Tibial nerve (tissue), 4 donors: Measurements from ENCODE around the gene KRT34. TPM values are rescaled to one million over a fixed set of nuclear protein-coding genes. Genes with fewer than 3 reads are reported as not detected.

ENCODE experiments used
- DNase-seq, 2 donors: peaks; one replicate each; pipeline ENCODE4 v3.0.0-alpha.2; 2019; ENCODE audit warnings: low spot score in 2 of 2
- H3K27ac ChIP-seq, 4 donors: fragments of 200-600 bp; sonication (generic) in 3 of 4; one replicate each; pipeline ENCODE4 v1.5.1; 2017 to 2019; ENCODE audit warnings: mild to moderate bottlenecking in 1 of 4
- H3K27me3 ChIP-seq, 2 donors: fragments of 200-600 bp; sonication (generic) in 1 of 2; one replicate each; pipeline versions ENCODE4 v1.5.1 to v1.6.0; 2017 to 2019
- H3K36me3 ChIP-seq, 3 donors: fragments of 200-600 bp; sonication (generic); one replicate each; pipeline ENCODE4 v1.5.1; 2018 to 2019
- H3K4me1 ChIP-seq, 4 donors: fragments of 200-600 bp; sonication (generic) in 3 of 4; one replicate each; pipeline ENCODE4 v1.5.1; 2017 to 2019
- H3K4me3 ChIP-seq, 4 donors: fragments of 200-600 bp; sonication (generic) in 3 of 4; one replicate each; pipeline ENCODE4 v1.5.1; 2017 to 2019; ENCODE audit warnings: mild to moderate bottlenecking in 1 of 4, moderate library complexity in 1 of 4
- H3K9me3 ChIP-seq, 4 donors: fragments of 200-600 bp; sonication (generic) in 3 of 4; one replicate each; pipeline ENCODE4 v1.5.1; 2017 to 2019
- EP300 ChIP-seq, 2 donors: sonication (generic); formaldehyde crosslinking; IDR thresholded peaks; one replicate each; pipeline ENCODE4 v1.6.1; 2017; ENCODE audit warnings: antibody characterized with exemption in 2 of 2, mild to moderate bottlenecking in 1 of 2
- POLR2A ChIP-seq, 2 donors: fragments of 450-650 bp; IDR thresholded peaks; one replicate each; pipeline ENCODE4 v1.6.1; 2017; ENCODE audit warnings: antibody characterized with exemption in 2 of 2, mild to moderate bottlenecking in 2 of 2, moderate library complexity in 2 of 2
- WGBS, 2 donors: methylation state at CpG; one replicate each; pipeline ENCODE4 v1.1.5; 2018; 5-methylcytosine and 5-hydroxymethylcytosine counted together
- total RNA-seq, 4 donors: library from RNA; depleted of rRNA; stranded (reverse); fragments of >200 nt; gene quantifications; one replicate each; pipeline ENCODE4 v1.1.0, GENCODE V29; 2016
- TF ChIP-seq, protein P1 (sequence below), 5 experiments: fragments of 200-600 bp in 3 of 5; fragments of 450-650 bp in 2 of 5; sonication (generic) in 3 of 5; IDR thresholded peaks; one replicate each; pipeline ENCODE4 v1.5.1; 2016 to 2019; ENCODE audit warnings: antibody characterized with exemption in 5 of 5, mild to moderate bottlenecking in 3 of 5, moderate library complexity in 2 of 5

Gene KRT34
- total RNA-seq, 4 donors from 2014 or later, result not detected

DNA sequence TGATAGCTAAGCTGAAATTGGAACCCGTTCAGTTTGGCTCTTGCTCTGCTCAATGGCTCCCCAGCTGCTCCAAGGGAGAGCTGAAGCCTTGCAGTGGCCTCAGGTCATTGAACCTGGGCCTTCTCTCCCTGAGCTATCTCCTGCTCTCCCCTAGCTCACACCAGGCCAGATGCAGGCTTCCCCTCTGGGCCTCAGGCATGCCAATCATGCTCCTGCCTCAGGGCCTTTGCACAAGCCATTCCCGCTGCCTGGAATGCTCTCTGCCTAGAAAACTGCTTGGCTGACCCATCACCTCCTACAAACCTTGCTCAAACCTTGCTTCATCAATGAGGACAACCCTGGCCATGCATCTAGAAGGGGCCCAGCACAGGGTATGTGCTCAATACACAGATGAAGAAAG, 49.9 kb downstream of the KRT34 start:
- Histone ChIP-seq H3K9me3 (no peaks in the 10 kb centered on the region), H3K4me3 (no peak overlapping the region), H3K27ac (no peak overlapping the region), H3K4me1 (no peaks in the 10 kb centered on the region), H3K36me3 (no peaks in the 10 kb centered on the region), H3K27me3 (no peaks in the 10 kb centered on the region)
- 90 to 96% methylated on average over 2 of the region's 2 CpGs for WGBS, 2 donors
- no peak for DNase-seq
- TF ChIP-seq, protein P1, sequence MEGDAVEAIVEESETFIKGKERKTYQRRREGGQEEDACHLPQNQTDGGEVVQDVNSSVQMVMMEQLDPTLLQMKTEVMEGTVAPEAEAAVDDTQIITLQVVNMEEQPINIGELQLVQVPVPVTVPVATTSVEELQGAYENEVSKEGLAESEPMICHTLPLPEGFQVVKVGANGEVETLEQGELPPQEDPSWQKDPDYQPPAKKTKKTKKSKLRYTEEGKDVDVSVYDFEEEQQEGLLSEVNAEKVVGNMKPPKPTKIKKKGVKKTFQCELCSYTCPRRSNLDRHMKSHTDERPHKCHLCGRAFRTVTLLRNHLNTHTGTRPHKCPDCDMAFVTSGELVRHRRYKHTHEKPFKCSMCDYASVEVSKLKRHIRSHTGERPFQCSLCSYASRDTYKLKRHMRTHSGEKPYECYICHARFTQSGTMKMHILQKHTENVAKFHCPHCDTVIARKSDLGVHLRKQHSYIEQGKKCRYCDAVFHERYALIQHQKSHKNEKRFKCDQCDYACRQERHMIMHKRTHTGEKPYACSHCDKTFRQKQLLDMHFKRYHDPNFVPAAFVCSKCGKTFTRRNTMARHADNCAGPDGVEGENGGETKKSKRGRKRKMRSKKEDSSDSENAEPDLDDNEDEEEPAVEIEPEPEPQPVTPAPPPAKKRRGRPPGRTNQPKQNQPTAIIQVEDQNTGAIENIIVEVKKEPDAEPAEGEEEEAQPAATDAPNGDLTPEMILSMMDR (IDR thresholded peaks at IDR 0.05), result no peak
- TF ChIP-seq EP300 (IDR thresholded peaks at IDR 0.05) (no peak), POLR2A (IDR thresholded peaks at IDR 0.05) (no peak)

DNA sequence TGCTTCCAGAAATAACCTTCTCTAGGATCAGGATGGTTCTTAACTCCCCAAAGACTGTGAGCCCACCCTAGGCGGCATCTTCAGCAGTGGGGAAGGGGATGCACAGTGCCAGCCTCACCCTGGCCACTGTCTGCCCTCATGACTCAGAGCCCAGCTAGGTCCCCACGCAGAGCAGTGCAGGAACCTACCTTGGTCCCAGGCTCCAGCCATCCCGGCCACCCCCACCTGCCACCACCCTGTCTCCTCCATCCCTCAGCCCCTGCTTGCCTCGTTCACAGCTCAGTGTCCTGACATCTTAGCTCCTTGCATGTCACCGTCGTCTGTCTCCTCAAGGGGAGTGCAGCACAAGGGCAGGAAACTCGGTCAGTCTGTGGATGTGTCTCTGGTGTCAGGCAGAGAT, 50.5 kb downstream of the KRT34 start:
- DNase-seq, result no peak
- WGBS, 2 donors, result 77 to 85% methylated on average over 7 of the region's 7 CpGs
- Histone ChIP-seq H3K4me3 (no peak overlapping the region), H3K27ac (no peak overlapping the region), H3K27me3 (no peaks in the 10 kb centered on the region), H3K4me1 (no peaks in the 10 kb centered on the region), H3K9me3 (no peaks in the 10 kb centered on the region), H3K36me3 (no peaks in the 10 kb centered on the region)
- TF ChIP-seq POLR2A (IDR thresholded peaks at IDR 0.05) (no peak), EP300 (IDR thresholded peaks at IDR 0.05) (no peak)
- TF ChIP-seq, protein P1 (IDR thresholded peaks at IDR 0.05), result no peak

DNA sequence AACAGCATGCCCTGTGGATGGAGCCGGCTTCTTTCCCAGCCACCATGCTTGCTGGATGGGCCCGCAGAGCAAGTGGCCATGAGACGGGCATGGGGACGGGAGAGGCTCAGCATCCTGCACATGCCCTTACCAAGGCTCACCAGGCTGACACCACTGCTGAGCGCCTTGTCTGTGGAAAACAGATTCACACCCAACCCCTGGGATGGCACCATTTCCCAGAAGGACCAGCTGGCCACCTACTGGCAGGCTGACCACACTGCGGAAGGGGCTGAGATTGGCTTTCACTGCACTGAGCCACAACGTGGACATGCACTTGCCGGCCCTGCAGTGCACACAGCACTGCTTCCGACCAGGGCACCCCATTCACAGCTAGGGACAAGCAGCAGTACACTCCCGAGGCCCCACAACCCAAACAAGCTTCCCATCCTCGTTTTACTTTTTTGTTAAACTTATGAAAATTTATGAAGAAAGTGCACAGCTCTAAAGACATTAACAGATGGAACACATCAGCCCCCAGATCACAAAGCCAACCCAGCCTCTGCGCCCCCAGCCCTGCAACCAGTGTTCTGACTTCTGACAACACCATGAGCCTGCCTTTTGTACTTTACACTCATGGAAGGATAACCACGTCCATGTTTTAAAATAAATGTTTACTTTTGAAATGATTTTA, 52.7 kb downstream of the KRT34 start:
- Histone ChIP-seq H3K4me1 (no peaks in the 10 kb centered on the region), H3K4me3 (no peak overlapping the region), H3K9me3 (no peaks in the 10 kb centered on the region), H3K27me3 (no peaks in the 10 kb centered on the region), H3K36me3 (no peaks in the 10 kb centered on the region), H3K27ac (no peak overlapping the region)
- DNase-seq, result peak in 1 of 2 donors; percentile 18
- 59 to 62% methylated on average over 11 to 13 of the region's 13 CpGs for WGBS, 2 donors
- TF ChIP-seq, protein P1 (IDR thresholded peaks at IDR 0.05), result peak; percentile 32 to 62 (median 50)
- no peak for TF ChIP-seq POLR2A (IDR thresholded peaks at IDR 0.05)
- no peak for TF ChIP-seq EP300 (IDR thresholded peaks at IDR 0.05)

DNA sequence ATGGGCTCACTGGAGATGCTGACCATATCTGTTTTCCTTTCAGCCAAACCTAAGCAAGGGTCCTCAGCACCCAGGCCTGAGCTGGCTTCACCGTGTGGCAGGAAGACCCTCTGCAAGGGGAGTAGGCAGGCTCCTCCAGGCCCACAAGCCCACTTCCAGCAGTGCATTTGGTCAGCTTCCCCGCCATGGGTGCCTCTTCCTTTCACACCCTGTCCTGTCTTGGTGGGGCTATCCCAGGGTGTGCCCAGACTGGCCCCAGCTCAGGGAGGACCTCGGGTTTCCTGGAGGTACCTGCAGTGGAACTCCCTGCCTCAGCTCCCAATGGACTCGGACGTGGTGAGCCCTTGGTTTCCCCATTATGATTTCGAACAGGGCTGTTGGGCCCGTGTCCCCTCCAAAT, 53.9 kb downstream of the KRT34 start:
- WGBS, 2 donors, result 90 to 96% methylated on average over 7 of the region's 7 CpGs
- H3K27ac ChIP-seq, result no peak overlapping the region
- TF ChIP-seq, protein P1 (IDR thresholded peaks at IDR 0.05), result no peak
- TF ChIP-seq EP300 (IDR thresholded peaks at IDR 0.05) (no peak), POLR2A (IDR thresholded peaks at IDR 0.05) (no peak)
- H3K9me3 ChIP-seq, result no peaks in the 10 kb centered on the region
- no peak overlapping the region for H3K4me3 ChIP-seq
- no peaks in the 10 kb centered on the region for H3K27me3 ChIP-seq
- no peak for DNase-seq
- H3K4me1 ChIP-seq, result no peaks in the 10 kb centered on the region
- no peaks in the 10 kb centered on the region for H3K36me3 ChIP-seq

Other genes starting within 250 kb of the KRT34 start
- not detected for gene KRTAP4-6, start 241.8 kb downstream of the KRT34 start, total RNA-seq
- not detected for gene KRTAP4-5, start 232.5 kb downstream of the KRT34 start, total RNA-seq
- not detected for gene KRTAP4-4, start 221.6 kb downstream of the KRT34 start, total RNA-seq
- not detected for gene KRTAP4-3, start 214.1 kb downstream of the KRT34 start, total RNA-seq
- not detected for gene KRTAP4-2, start 204.1 kb downstream of the KRT34 start, total RNA-seq
- gene KRTAP4-1, start 197.4 kb downstream of the KRT34 start, total RNA-seq, result not detected
- gene KRTAP9-1, start 192.4 kb downstream of the KRT34 start, total RNA-seq, result not detected
- not detected for gene KRTAP9-2, start 155.7 kb downstream of the KRT34 start, total RNA-seq
- gene KRTAP9-3, start 149.9 kb downstream of the KRT34 start, total RNA-seq, result not detected
- gene KRTAP9-8, start 144.3 kb downstream of the KRT34 start, total RNA-seq, result not detected
- gene KRTAP9-4, start 132.6 kb downstream of the KRT34 start, total RNA-seq, result not detected
- not detected for gene KRTAP9-9, start 126.9 kb downstream of the KRT34 start, total RNA-seq
- gene KRTAP9-6, start 116.9 kb downstream of the KRT34 start, total RNA-seq, result not detected
- gene KRTAP9-7, start 106.6 kb downstream of the KRT34 start, total RNA-seq, result not detected
- not detected for gene KRTAP29-1, start 79.5 kb downstream of the KRT34 start, total RNA-seq
- not detected for gene KRTAP16-1, start 73.0 kb downstream of the KRT34 start, total RNA-seq
- not detected for gene KRTAP17-1, start 66.6 kb downstream of the KRT34 start, total RNA-seq
- not detected for gene KRT33A, start 31.5 kb downstream of the KRT34 start, total RNA-seq
- not detected for gene KRT33B, start 12.5 kb downstream of the KRT34 start, total RNA-seq
- gene KRT31, start 15.3 kb upstream of the KRT34 start, total RNA-seq, result not detected
- gene KRT37, start 42.3 kb upstream of the KRT34 start, total RNA-seq, result not detected
- not detected for gene KRT38, start 58.7 kb upstream of the KRT34 start, total RNA-seq
- gene KRT32, start 85.1 kb upstream of the KRT34 start, total RNA-seq, result under 1 TPM in 1 of 4 donors, not detected in 3; 0.21 TPM
- not detected for gene KRT35, start 98.8 kb upstream of the KRT34 start, total RNA-seq
- under 1 TPM in 1 of 4 donors, not detected in 3; 0.42 TPM for gene KRT36, start 107.6 kb upstream of the KRT34 start, total RNA-seq
- gene KRT13, start 123.3 kb upstream of the KRT34 start, total RNA-seq, result under 1 TPM in 1 of 4 donors, not detected in 3; 0.42 TPM
- gene KRT15, start 136.6 kb upstream of the KRT34 start, total RNA-seq, result 1 to 10 TPM in 1 of 4 donors, under 1 TPM in 2, not detected in 1; 0.42 to 4.2 (median 0.78) TPM
- gene KRT19, start 146.0 kb upstream of the KRT34 start, total RNA-seq, result 1,000 to 10,000 TPM in 2 of 4 donors, 100 to 1,000 TPM in 1, 10 to 100 TPM in 1; 85.5 to 1,774 (median 1,323) TPM
- not detected for gene KRT9, start 189.8 kb upstream of the KRT34 start, total RNA-seq
- gene KRT14, start 204.6 kb upstream of the KRT34 start, total RNA-seq, result 10 to 100 TPM in 3 of 4 donors, 1 to 10 TPM in 1; 8.4 to 57.8 (median 34.0) TPM
- gene KRT16, start 230.5 kb upstream of the KRT34 start, total RNA-seq, result 10 to 100 TPM in 1 of 4 donors, 1 to 10 TPM in 2, not detected in 1; 2.4 to 12.6 (median 6.6) TPM
- gene KRT17, start 242.3 kb upstream of the KRT34 start, total RNA-seq, result 1 to 10 TPM in 1 of 4 donors, not detected in 3; 1.5 TPM